K562 (cell line): ENCODE data around the gene INHA. TPM values are rescaled to one million over a fixed set of nuclear protein-coding genes. Genes with fewer than 3 reads are reported as not detected.

Experiments used
- ATAC-seq: fragments of 200-7000 bp; cut with Tn5 transposase; 3 replicates; pipeline ENCODE4 v1.9.1; 2020; ENCODE audit warnings: moderate library complexity
- BruUV-seq: library from RNA; stranded (reverse); fragments of 400-500 nt; replicated peaks from 2 replicates; lab custom pipeline; 2021; lab: Mats Ljungman, UMichigan
- CTCF ChIA-PET: fragments of 300-600 bp; formaldehyde crosslinking; extraction: SDS; loops from one replicate; lab custom pipeline; 2021; ENCODE audit warnings: low intra/inter-chr PET ratio; lab: Yijun Ruan, JAX
- POLR2A ChIA-PET: fragments of 300-600, 350-650 bp; sonication (Branson Sonifier 250); formaldehyde crosslinking; extraction: SDS; loops from one replicate; lab custom pipeline; 2021; ENCODE audit warnings: antibody characterized with exemption, inconsistent platforms; lab: Yijun Ruan, JAX
- DNase-seq, 4 experiments: peaks; one replicate each; pipeline versions ENCODE4 v3.0.0 to v3.0.0-alpha.2; 2011 to 2018; ENCODE audit warnings: low spot score in 3 of 4, mixed read lengths in 3 of 4; ENCODE audit errors: extremely low read depth in 1 of 4
- FAIRE-seq: peaks from 2 replicates; lab custom pipeline; 2011; peaks lifted over from hg19 to GRCh38; lab: Jason Lieb, UNC
- H2AFZ ChIP-seq: 2 replicates; pipeline ENCODE4 v1.6.0; 2011; ENCODE audit warnings: low read depth, low read length, control low read depth, inconsistent platforms
- H3K27ac ChIP-seq: fragments of 200-600 bp; 3 replicates; pipeline ENCODE4 v1.8.0; 2011; ENCODE audit warnings: low read depth, mild to moderate bottlenecking, control low read depth, inconsistent platforms, low read length, moderate library complexity, mixed read lengths; ENCODE audit errors: extremely low read depth
- H3K27me3 ChIP-seq, 2 experiments: fragments of 300-600 bp in 1 of 2; 2 replicates in 1 of 2; 3 replicates in 1 of 2; pipeline versions ENCODE4 v1.6.0 to v1.8.0; 2011; ENCODE audit warnings: inconsistent platforms in 2 of 2, low read length in 2 of 2, mild to moderate bottlenecking in 1 of 2, mixed read lengths in 1 of 2, moderate library complexity in 1 of 2; ENCODE audit not compliant: control insufficient read depth in 2 of 2, insufficient read depth in 2 of 2
- H3K36me3 ChIP-seq: fragments of 300-600 bp; 3 replicates; pipeline ENCODE4 v1.8.0; 2011; ENCODE audit warnings: mild to moderate bottlenecking, low read length, inconsistent platforms; ENCODE audit not compliant: control insufficient read depth, insufficient read depth
- H3K4me1 ChIP-seq, 2 experiments: fragments of 200-600 bp in 1 of 2; replicated peaks in 1 of 2; 2 replicates in 1 of 2; 3 replicates in 1 of 2; pipeline versions ENCODE4 v1.5.1 to v1.8.0; 2011; ENCODE audit warnings: inconsistent platforms in 2 of 2, low read length in 2 of 2, mild to moderate bottlenecking in 1 of 2, mixed read lengths in 1 of 2, moderate library complexity in 1 of 2; ENCODE audit not compliant: control insufficient read depth in 2 of 2, insufficient read depth in 2 of 2
- H3K4me2 ChIP-seq: 2 replicates; pipeline ENCODE4 v1.6.1; 2011; ENCODE audit warnings: low read length, control low read depth, inconsistent platforms, mixed read lengths; ENCODE audit not compliant: insufficient read depth
- H3K4me3 ChIP-seq: fragments of 200-600 bp; sonication (generic), shearing (Covaris generic); 2 replicates; pipeline ENCODE4 v1.5.1; 2016; ENCODE audit warnings: control low read depth, inconsistent platforms
- H3K79me2 ChIP-seq: fragments of 200-600 bp; 3 replicates; pipeline ENCODE4 v1.8.0; 2011; ENCODE audit warnings: low read length, inconsistent platforms; ENCODE audit not compliant: control insufficient read depth, insufficient read depth
- H3K9ac ChIP-seq, 2 experiments: 2 replicates each; pipeline versions ENCODE4 v1.6.0 to v1.6.1; 2011; ENCODE audit warnings: low read depth in 2 of 2, low read length in 2 of 2, control low read depth in 1 of 2, inconsistent platforms in 1 of 2, mild to moderate bottlenecking in 1 of 2, mixed read lengths in 1 of 2; ENCODE audit not compliant: insufficient read depth in 1 of 2
- H3K9me1 ChIP-seq: one replicate; pipeline ENCODE4 v1.6.0; 2011; ENCODE audit warnings: inconsistent platforms, mild to moderate bottlenecking, low read length, moderate library complexity; ENCODE audit not compliant: control insufficient read depth, insufficient read depth
- H3K9me3 ChIP-seq: replicated peaks from 2 replicates; pipeline ENCODE4 v1.5.1; 2011; ENCODE audit warnings: low read depth, low read length, inconsistent platforms; ENCODE audit not compliant: control insufficient read depth, insufficient read depth
- H4K20me1 ChIP-seq: replicated peaks from 2 replicates; pipeline ENCODE4 v1.6.1; 2011; ENCODE audit warnings: low read length, inconsistent platforms, mixed read lengths; ENCODE audit not compliant: control insufficient read depth, insufficient read depth
- CXXC5 ChIP-seq: fragments of 250-450 bp; sonication (Bioruptor Pico); IDR thresholded peaks from 2 replicates; pipeline ENCODE4 v1.8.0; 2022; ENCODE audit warnings: inconsistent platforms, mild to moderate bottlenecking, moderate library complexity
- HDAC2 ChIP-seq: fragments of 450-650 bp; IDR thresholded peaks from 2 replicates; pipeline ENCODE4 v1.6.1; 2016; ENCODE audit warnings: mild to moderate bottlenecking
- MEF2A ChIP-seq: IDR thresholded peaks from 2 replicates; pipeline ENCODE4 v1.6.1; 2011; ENCODE audit warnings: low read depth, mild to moderate bottlenecking, low read length, moderate library complexity; ENCODE audit not compliant: control insufficient read depth
- MIER1 ChIP-seq: fragments of 450-650 bp; IDR thresholded peaks from 2 replicates; pipeline ENCODE4 v1.6.1; 2016; ENCODE audit warnings: antibody characterized with exemption, mild to moderate bottlenecking, low read depth
- POLR2B ChIP-seq: fragments of 450-650 bp; IDR thresholded peaks from 2 replicates; pipeline ENCODE4 v1.6.1; 2018; ENCODE audit warnings: low read depth; ENCODE audit not compliant: partially characterized antibody
- RFX1 ChIP-seq: fragments of 450-650 bp; IDR thresholded peaks from 2 replicates; pipeline ENCODE4 v1.6.1; 2016; ENCODE audit warnings: mild to moderate bottlenecking, moderate library complexity
- TCF7L2 ChIP-seq: fragments of 150-350 bp; IDR thresholded peaks from 2 replicates; pipeline ENCODE4 v1.6.1; 2016; ENCODE audit warnings: low read depth, mild to moderate bottlenecking, low read length, moderate library complexity
- ZBTB43 ChIP-seq: sonication (generic); formaldehyde crosslinking; IDR thresholded peaks from 2 replicates; pipeline ENCODE4 v1.8.0; 2023; ENCODE audit warnings: mild to moderate bottlenecking, missing genetic modification reagents
- ZNF507 ChIP-seq: conservative IDR thresholded peaks from 2 replicates; pipeline ENCODE4 v1.6.1; 2017; ENCODE audit warnings: missing genetic modification characterization, missing compliant biosample characterization
- WGBS: fragments of 100-300 bp; shearing (Covaris generic); methylation state at CpG from one replicate; pipeline ENCODE4 v1.1.6; 2016; ENCODE audit warnings: low coverage, mixed read lengths; ENCODE audit not compliant: insufficient coverage; ENCODE audit errors: missing lambda C conversion rate; 5-methylcytosine and 5-hydroxymethylcytosine counted together
- in situ Hi-C: fragments of 300-500 bp; cut with MboI; formaldehyde crosslinking; loops from 4 replicates; pipeline ENCODE4 v1.15.0; 2018; ENCODE audit warnings: inconsistent platforms, mixed read lengths
- intact Hi-C: fragments of 100-400 bp; cut with micrococcal nuclease; formaldehyde crosslinking; loops from 2 replicates; pipeline ENCODE4 v1.14.2; 2022
- polyA plus RNA-seq, 8 experiments: library from polyadenylated mRNA; depleted of rRNA in 4 of 8; stranded (reverse) in 5 of 8; unstranded in 3 of 8; fragments of >200 nt; fragmentation: Nextera tagmentation in 2 of 8; fragmentation: Illumina TruSeq in 1 of 8; extraction: Ambion mirVana in 2 of 8; extraction: Trizol in 1 of 8; gene quantifications; 2 replicates each; pipeline versions ENCODE4 v1.2.1 to v1.2.3, GENCODE V29; 2011 to 2014; ENCODE audit warnings: inconsistent platforms in 1 of 8, missing spikeins in 1 of 8
- total RNA-seq, 7 experiments: library from RNA; depleted of rRNA in 6 of 7; stranded (reverse); fragments of >200 nt in 6 of 7; fragmentation: Illumina TruSeq in 2 of 7; extraction: Trizol in 2 of 7; gene quantifications; 2 replicates each; pipeline versions ENCODE4 v1.2.1 to v1.2.3, GENCODE V29; 2011 to 2021; ENCODE audit warnings: low replicate concordance in 1 of 7

The INHA gene
- total and polyA plus RNA-seq, 9 of the 15 experiments (the other 6 are each of a cell fraction or from before 2014, with no cell fraction given) = 0.07 to 1.9 (median 0.40) TPM

DNA sequence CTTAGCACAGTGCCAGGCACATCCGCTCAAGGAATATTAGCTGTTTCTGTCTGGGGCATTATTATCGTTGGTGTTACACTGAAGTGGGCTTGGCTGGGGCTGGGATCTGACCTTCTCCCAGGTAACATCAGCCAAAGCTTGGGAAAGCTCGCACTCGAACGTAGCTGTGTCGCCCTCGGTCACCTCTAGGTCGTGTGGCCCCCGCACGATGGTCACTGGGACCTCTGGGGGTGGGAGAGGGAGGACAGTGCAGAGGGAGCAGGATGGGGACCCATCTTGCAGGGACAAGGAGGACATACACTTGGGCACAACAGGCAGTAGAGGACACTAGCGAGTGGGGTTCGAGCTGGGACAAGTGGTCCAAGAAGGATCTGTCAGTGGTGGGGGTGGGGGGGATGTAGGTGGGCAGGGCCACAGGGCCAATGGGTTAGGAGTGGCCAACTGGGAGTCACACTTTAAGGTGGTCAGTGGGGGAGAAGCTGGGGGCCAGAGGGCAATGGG lies 18.6 kb upstream of the INHA start:
- no peak for DNase-seq
- H3K79me2 ChIP-seq = no peaks in the 10 kb centered on the region
- BruUV-seq = no TSS peak
- no peaks in the 10 kb centered on the region for H3K9me3 ChIP-seq
- peaks cover 4 to 50% of the 10 kb centered on the region in 2 experiments; a peak in 3 of 5 replicates for H3K4me1 ChIP-seq
- ATAC-seq = no peak
- ChIA-PET CTCF (no interaction called here), POLR2A (no interaction called here)
- H3K36me3 ChIP-seq = no peaks in the 10 kb centered on the region
- intact Hi-C loops = no loop called here
- no peaks in the 10 kb centered on the region for H4K20me1 ChIP-seq
- H3K27me3 ChIP-seq = peaks cover 0 to 8% of the 10 kb centered on the region in 2 experiments; a peak in 3 of 5 replicates
- H3K4me2 ChIP-seq = no peak overlapping the region
- no peak for FAIRE-seq
- no peaks in the 10 kb centered on the region for H3K9me1 ChIP-seq
- H3K27ac ChIP-seq = no peak overlapping the region
- no peak overlapping the region for H3K4me3 ChIP-seq
- TF ChIP-seq ZBTB43 (CRISPR knock-in tag) (no peak), POLR2B (no peak), MIER1 (no peak)
- in situ Hi-C loops = no loop called here
- no peak overlapping the region for H3K9ac ChIP-seq
- no peak overlapping the region for H2AFZ ChIP-seq
- 54% methylated on average over 6 of the region's 12 CpGs for WGBS

GRCh38 chr2:219554350-219554749 lies 17.8 kb upstream of the INHA start:
- intact Hi-C loops (no loop called here), in situ Hi-C loops (no loop called here)
- no peak for FAIRE-seq
- POLR2A ChIA-PET = no interaction called here
- H3K36me3 ChIP-seq = no peaks in the 10 kb centered on the region
- H2AFZ ChIP-seq = no peak overlapping the region
- H4K20me1 ChIP-seq = no peaks in the 10 kb centered on the region
- no peak overlapping the region for H3K4me2 ChIP-seq
- H3K27me3 ChIP-seq = peaks cover 0 to 8% of the 10 kb centered on the region in 2 experiments; a peak in 3 of 5 replicates
- H3K79me2 ChIP-seq = no peaks in the 10 kb centered on the region
- TF ChIP-seq TCF7L2 = no peak
- no peak for TF ChIP-seq ZNF507 (tag)
- no peak for TF ChIP-seq RFX1
- no peak for TF ChIP-seq MEF2A
- no peak for TF ChIP-seq CXXC5
- no peak for TF ChIP-seq HDAC2
- TF ChIP-seq, all 486 proteins: peak for 0
- CTCF ChIA-PET = no interaction called here
- Histone ChIP-seq H3K27ac (no peak overlapping the region), H3K9me3 (no peaks in the 10 kb centered on the region), H3K9me1 (no peaks in the 10 kb centered on the region), H3K9ac (0 out of 4 replicates have a peak overlapping the region, but pooled peaks of 1 of the 2 experiments have one; percentile 17), H3K4me3 (no peak overlapping the region), H3K4me1 (peaks cover 4 to 50% of the 10 kb centered on the region in 2 experiments; a peak in 3 of 5 replicates)
- no peak for ATAC-seq
- WGBS = 58% methylated on average over 10 of the region's 15 CpGs
- DNase-seq = no peak
- no TSS peak for BruUV-seq
